PC-3 (cell line): ENCODE results near the gene ALCAM. TPM values are rescaled to one million over a fixed set of nuclear protein-coding genes. Genes with fewer than 3 reads are reported as not detected.

Experiments used
- ATAC-seq: fragments of 200-7000 bp; cut with Tn5 transposase; 2 replicates; pipeline ENCODE4 v1.9.1; 2020; ENCODE audit warnings: mild to moderate bottlenecking, moderate library complexity
- BruUV-seq: library from RNA; stranded (reverse); fragments of 400-500 nt; replicated peaks from 2 replicates; lab custom pipeline; 2021; lab: Mats Ljungman, UMichigan
- CTCF ChIA-PET: fragments of 300-600 bp; sonication (Branson Sonifier 250); formaldehyde crosslinking; loops from one replicate; lab custom pipeline; 2022; ENCODE audit warnings: antibody characterized with exemption; lab: Charles Lee
- POLR2A ChIA-PET: fragments of 300-600 bp; sonication (Branson Sonifier 250); formaldehyde crosslinking; loops from one replicate; lab custom pipeline; 2022; ENCODE audit warnings: antibody characterized with exemption; ENCODE audit not compliant: unreplicated experiment; lab: Charles Lee
- DNase-seq: peaks from one replicate; pipeline ENCODE4 v3.0.0-alpha.2; 2015
- H2AFZ ChIP-seq: fragments of 300-600 bp; sonication (generic); 2 replicates; pipeline ENCODE4 v1.6.0; 2016; ENCODE audit warnings: antibody characterized with exemption, low read length
- H3F3A ChIP-seq: fragments of 300-600 bp; sonication (generic); one replicate; pipeline ENCODE4 v1.6.0; 2017; ENCODE audit warnings: antibody characterized with exemption, low read length, control low read depth, mild to moderate bottlenecking; ENCODE audit not compliant: unreplicated experiment
- H3K27ac ChIP-seq: fragments of 300-600 bp; sonication (generic); 2 replicates; pipeline ENCODE4 v1.5.1; 2016; ENCODE audit warnings: mild to moderate bottlenecking, low read length
- H3K27me3 ChIP-seq: fragments of 300-600 bp; sonication (generic); 2 replicates; pipeline ENCODE4 v1.6.1; 2016; ENCODE audit warnings: low read length, mixed read lengths
- H3K36me3 ChIP-seq: fragments of 300-600 bp; sonication (generic); 2 replicates; pipeline ENCODE4 v1.6.1; 2016; ENCODE audit warnings: low read depth, mixed run types, low read length, mixed read lengths
- H3K4me1 ChIP-seq: fragments of 300-600 bp; sonication (generic); 2 replicates; pipeline ENCODE4 v1.5.1; 2016; ENCODE audit warnings: low read length; ENCODE audit not compliant: insufficient read depth
- H3K4me2 ChIP-seq: fragments of 300-600 bp; sonication (generic); 2 replicates; pipeline ENCODE4 v1.6.0; 2016; ENCODE audit warnings: low read length
- H3K4me3 ChIP-seq: fragments of 300-600 bp; sonication (generic); 2 replicates; pipeline ENCODE4 v1.5.1; 2016; ENCODE audit warnings: mild to moderate bottlenecking, low read length, mixed read lengths
- H3K79me2 ChIP-seq: fragments of 300-600 bp; sonication (generic); 2 replicates; pipeline ENCODE4 v1.6.1; 2017; ENCODE audit warnings: low read length, mixed read lengths
- H3K9ac ChIP-seq: fragments of 300-600 bp; sonication (generic); 2 replicates; pipeline ENCODE4 v1.6.0; 2016; ENCODE audit warnings: mild to moderate bottlenecking, low read length
- H3K9me2 ChIP-seq: fragments of 300-600 bp; sonication (generic); replicated peaks from 2 replicates; pipeline ENCODE4 v1.6.1; 2016; ENCODE audit warnings: mixed run types, low read length, mixed read lengths
- H3K9me3 ChIP-seq: fragments of 300-600 bp; sonication (generic); 2 replicates; pipeline ENCODE4 v1.6.1; 2016; ENCODE audit warnings: low read length, mixed read lengths
- H4K20me1 ChIP-seq: fragments of 300-600 bp; sonication (generic); 2 replicates; pipeline ENCODE4 v1.6.1; 2016; ENCODE audit warnings: low read length, mixed read lengths
- EZH2 ChIP-seq: fragments of 300-600 bp; sonication (generic); IDR thresholded peaks from one replicate; pipeline ENCODE4 v1.6.1; 2017; ENCODE audit warnings: antibody characterized with exemption, mild to moderate bottlenecking, low read length; ENCODE audit not compliant: unreplicated experiment
- EZH2phosphoT487 ChIP-seq: fragments of 300-600 bp; sonication (generic); IDR thresholded peaks from 2 replicates; pipeline ENCODE4 v1.6.1; 2018; ENCODE audit warnings: mild to moderate bottlenecking, antibody characterized with exemption, low read length, borderline replicate concordance
- intact Hi-C: fragments of 100-400 bp; cut with micrococcal nuclease; formaldehyde crosslinking; loops from 2 replicates; pipeline ENCODE4 v1.9.0; 2023
- total RNA-seq: library from RNA; depleted of rRNA; stranded (reverse); fragments of >200 nt; gene quantifications from 2 replicates; pipeline ENCODE4 v1.2.3, GENCODE V29; 2014
- TF ChIP-seq, protein P1 (sequence below): fragments of 300-600 bp; sonication (generic); conservative IDR thresholded peaks from 2 replicates; pipeline ENCODE4 v1.5.1; 2017; ENCODE audit warnings: antibody characterized with exemption, low read depth, mild to moderate bottlenecking, low read length

Gene ALCAM
- total RNA-seq, 1 experiment from 2014 or later = 169 TPM

DNA sequence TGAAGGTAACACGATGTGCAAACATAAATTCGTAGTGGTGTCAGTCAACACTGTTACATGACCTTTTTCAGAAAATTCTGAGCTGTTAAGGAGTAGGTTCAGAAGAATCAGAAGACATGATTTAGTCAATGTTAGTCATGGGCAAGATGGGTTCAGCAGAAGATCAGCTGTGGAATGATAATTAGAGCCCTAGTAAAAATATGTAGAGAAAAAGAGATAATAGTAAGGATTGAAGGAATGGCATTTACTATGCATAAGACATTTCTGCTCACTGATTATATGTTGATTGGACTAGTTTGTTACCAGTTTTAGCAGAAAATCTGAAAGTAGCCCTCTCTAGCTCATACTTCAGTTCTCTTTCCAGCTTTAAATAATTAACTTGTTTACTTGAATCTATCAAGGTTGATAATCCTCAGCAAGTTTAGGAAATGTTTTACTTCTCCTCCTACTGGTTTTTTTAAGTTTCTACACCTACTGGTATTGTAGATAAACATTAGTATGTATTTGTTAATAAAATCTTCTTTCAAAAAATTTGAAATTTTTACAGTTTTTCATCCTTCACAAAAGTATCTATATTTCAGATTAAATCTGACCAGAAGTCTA, 98.6 kb downstream of the ALCAM start:
- H3K27me3 ChIP-seq = no peaks in the 10 kb centered on the region
- ChIA-PET CTCF (no interaction called here), POLR2A (no interaction called here)
- H3K9me3 ChIP-seq = no peaks in the 10 kb centered on the region
- ATAC-seq = no peak
- intact Hi-C loops = no loop called here
- BruUV-seq = no TSS peak
- no peak overlapping the region for H3K4me2 ChIP-seq
- no peak overlapping the region for H3K4me3 ChIP-seq
- H2AFZ ChIP-seq = no peak overlapping the region
- no peak overlapping the region for H3K27ac ChIP-seq
- H4K20me1 ChIP-seq = no peaks in the 10 kb centered on the region
- no peaks in the 10 kb centered on the region for H3K9me2 ChIP-seq
- no peaks in the 10 kb centered on the region for H3K36me3 ChIP-seq
- peaks cover 94% of the 10 kb centered on the region for H3K79me2 ChIP-seq
- no peaks in the 10 kb centered on the region for H3F3A ChIP-seq
- TF ChIP-seq EZH2phosphoT487 (no peak), EZH2 (no peak)
- TF ChIP-seq, protein P1, sequence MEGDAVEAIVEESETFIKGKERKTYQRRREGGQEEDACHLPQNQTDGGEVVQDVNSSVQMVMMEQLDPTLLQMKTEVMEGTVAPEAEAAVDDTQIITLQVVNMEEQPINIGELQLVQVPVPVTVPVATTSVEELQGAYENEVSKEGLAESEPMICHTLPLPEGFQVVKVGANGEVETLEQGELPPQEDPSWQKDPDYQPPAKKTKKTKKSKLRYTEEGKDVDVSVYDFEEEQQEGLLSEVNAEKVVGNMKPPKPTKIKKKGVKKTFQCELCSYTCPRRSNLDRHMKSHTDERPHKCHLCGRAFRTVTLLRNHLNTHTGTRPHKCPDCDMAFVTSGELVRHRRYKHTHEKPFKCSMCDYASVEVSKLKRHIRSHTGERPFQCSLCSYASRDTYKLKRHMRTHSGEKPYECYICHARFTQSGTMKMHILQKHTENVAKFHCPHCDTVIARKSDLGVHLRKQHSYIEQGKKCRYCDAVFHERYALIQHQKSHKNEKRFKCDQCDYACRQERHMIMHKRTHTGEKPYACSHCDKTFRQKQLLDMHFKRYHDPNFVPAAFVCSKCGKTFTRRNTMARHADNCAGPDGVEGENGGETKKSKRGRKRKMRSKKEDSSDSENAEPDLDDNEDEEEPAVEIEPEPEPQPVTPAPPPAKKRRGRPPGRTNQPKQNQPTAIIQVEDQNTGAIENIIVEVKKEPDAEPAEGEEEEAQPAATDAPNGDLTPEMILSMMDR = no peak
- DNase-seq = no peak
- no peaks in the 10 kb centered on the region for H3K4me1 ChIP-seq
- H3K9ac ChIP-seq = no peak overlapping the region

DNA sequence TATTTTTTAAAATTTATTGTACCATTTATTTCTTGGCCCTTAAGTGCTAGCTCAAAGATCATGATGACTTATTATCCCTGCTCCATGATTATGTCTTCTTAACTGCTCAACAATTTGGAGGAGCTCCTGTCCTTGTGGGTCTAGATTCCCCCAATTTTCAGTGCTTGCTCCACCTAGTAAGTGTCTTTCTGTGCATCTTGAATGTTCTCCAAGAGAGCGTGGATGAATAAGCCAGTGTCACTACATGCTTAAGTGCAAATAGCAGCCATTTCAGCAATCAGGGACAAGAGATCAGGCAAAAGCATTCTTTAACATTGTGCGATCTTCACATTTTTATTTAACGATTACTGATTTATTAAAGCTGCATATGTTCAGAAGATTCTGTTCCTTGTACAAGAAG, 99.4 kb downstream of the ALCAM start:
- no peaks in the 10 kb centered on the region for H3K9me2 ChIP-seq
- no peak overlapping the region for H3K27ac ChIP-seq
- H3K4me3 ChIP-seq = no peak overlapping the region
- no peaks in the 10 kb centered on the region for H4K20me1 ChIP-seq
- no peak overlapping the region for H3K9ac ChIP-seq
- H2AFZ ChIP-seq = no peak overlapping the region
- H3K27me3 ChIP-seq = no peaks in the 10 kb centered on the region
- no TSS peak for BruUV-seq
- H3K4me2 ChIP-seq = no peak overlapping the region
- H3K79me2 ChIP-seq = peaks cover 94% of the 10 kb centered on the region
- H3K9me3 ChIP-seq = no peaks in the 10 kb centered on the region
- TF ChIP-seq EZH2 (no peak), EZH2phosphoT487 (no peak)
- TF ChIP-seq, protein P1 = no peak
- H3K36me3 ChIP-seq = no peaks in the 10 kb centered on the region
- DNase-seq (no peak), ATAC-seq (no peak)
- ChIA-PET POLR2A (interaction anchor here (0.6 kb wide), 1 partner anchor 1008 kb away, joined by 3 read pairs; no protein-coding TSS in a partner anchor), CTCF (no interaction called here)
- H3F3A ChIP-seq = no peaks in the 10 kb centered on the region
- intact Hi-C loops = no loop called here
- H3K4me1 ChIP-seq = no peaks in the 10 kb centered on the region
